Measurements from ENCODE around the gene NUDT9.
"Not testable (repeated sequence)": the region's sequence is repeated elsewhere in the genome, so short reads cannot be mapped to it uniquely, and the experiment has no call there.

NUDT9 gene

DNA sequence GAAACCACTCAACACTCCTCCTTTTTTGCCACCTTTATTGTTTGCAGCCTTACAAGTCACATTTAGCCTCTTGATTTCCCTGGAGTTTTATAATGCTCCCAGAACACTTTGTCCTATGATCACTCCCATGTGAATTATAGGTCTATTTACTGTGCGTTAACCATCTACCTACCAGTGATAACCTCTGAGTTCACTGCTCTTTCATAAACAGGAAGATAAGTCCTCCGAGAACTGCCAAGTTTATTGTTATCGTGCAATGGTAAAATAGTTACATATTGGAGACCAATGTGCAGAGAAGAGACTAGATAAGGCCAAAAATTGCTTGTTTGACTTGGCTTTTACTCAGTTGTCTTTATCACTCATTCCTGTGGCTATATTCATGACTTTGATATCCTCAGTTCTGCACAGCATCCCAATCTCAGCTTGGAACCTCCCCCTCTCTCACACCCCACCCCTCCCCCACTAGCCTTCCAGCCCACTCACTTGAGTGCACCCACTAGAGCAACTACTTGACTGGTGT lies 12.9 kb upstream of the NUDT9 start:
- no peak for DNase-seq (ENCODE audit: low read depth)

GRCh38 chr4:87410157-87410556 lies 12.2 kb upstream of the NUDT9 start:
- DNase-seq (ENCODE audit: low read depth): no peak

GRCh38 chr4:87410679-87411078 lies 11.7 kb upstream of the NUDT9 start:
- DNase-seq (ENCODE audit: low read depth): no peak

DNA sequence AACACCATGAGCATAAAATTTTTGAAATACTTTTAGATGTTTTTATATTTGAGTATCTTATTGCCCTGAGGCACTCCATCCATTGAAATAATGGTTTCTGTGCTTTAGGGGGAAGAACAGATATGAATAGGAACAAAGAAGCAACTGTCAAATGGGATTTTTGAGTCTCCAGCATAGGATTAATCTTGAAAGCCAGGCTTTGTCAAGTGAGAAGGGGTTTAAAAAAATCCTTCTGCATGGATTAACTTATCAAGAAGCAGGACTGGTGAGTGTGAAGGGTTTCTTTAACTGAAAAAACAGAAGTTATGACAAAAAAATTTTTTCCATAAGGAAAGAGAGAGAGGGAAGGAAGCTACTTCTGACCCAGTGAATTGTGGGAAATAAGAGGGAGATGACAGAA lies 7.6 kb upstream of the NUDT9 start:
- no peak for DNase-seq (ENCODE audit: low read depth)

DNA sequence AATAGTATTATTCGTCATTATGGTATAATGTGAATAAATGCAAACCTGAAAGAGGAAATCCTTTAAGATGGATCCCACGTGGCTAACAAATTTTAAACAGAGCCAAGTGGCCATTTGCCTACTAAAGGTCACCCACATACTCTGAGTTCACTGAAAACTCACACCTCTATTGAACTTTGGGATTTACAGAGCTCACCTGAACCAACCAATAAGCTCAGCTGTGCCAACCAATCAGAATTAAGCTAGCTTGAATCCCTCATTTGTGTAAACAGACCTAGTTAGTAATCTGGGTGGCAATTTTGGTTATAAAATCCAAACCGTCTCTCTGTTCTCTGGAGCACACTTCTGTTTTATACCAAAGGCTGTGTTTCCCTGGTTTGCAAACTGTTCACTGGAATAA lies 5.4 kb upstream of the NUDT9 start:
- no peak for DNase-seq (ENCODE audit: low read depth)

- not testable (repeated sequence) for DNase-seq (ENCODE audit: low read depth)
These were observed 4.0 kb upstream of the NUDT9 start for GRCh38 chr4:87418410-87418809.

- no peak for DNase-seq (ENCODE audit: low read depth)
These were observed 2.7 kb upstream of the NUDT9 start for GRCh38 chr4:87419578-87420249.

DNA sequence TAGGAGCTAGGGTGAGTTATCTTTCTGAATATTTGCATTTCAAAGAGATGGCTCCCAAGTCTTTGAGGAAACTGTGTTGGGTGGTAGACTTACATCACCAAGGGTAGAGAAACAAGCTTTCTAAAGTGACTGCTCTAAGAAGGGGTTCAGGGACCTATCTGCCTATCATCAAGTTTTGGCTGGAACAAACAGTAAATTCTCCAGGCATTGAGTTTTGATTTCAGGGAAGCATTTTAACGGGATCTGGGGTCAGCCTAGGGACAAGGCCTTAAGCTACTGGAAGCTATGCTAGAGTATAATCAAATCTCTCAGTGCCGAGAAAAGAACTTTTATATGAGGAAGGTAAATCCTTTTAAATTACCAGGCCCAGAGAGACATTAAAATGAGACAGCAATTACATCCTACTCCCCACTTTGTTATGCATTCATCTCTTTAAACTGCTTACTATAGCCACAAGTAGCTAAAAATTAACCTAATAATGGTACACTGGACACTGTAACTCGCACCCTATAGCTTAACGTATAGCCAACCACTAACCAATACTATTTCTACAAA lies 2.0 kb upstream of the NUDT9 start:
- DNase-seq (ENCODE audit: low read depth): no peak

DNA sequence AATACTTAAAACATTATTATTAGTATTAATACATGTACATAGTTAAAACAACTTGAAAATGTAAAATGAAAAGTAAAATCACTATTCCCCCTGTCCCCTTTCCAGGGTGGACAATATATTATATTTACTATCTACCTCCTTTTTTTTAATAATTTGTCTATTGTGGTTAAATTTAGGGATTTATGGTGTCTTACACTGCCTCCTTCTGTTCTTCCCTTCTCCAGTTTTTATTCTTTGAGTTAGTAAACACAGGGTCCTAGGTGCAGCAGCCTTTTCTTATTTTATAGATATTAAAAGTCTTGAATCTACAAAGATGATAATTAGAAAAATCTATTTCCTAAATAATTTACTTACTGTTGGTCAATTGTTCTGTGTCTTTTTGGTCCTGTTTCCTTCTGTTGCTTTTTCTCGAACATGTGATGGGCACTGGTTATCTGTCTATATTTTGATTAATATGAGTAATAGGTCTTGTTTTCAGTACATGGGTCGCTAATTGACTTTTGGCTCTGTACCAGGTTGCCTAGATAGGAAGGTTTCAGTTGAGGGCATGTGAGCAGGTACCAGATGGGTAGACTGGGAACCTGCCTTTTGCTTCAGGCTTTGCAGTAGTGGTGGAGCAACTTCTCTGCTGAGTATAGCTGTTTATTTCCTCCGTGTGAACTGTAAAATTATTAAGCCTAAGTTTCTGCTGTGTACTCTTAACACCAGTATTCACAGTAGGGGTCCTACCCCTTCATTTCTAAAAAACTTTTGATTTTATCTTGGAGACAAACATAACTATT lies 1.1 kb downstream of the NUDT9 start:
- no peak for DNase-seq (ENCODE audit: low read depth)

DNA sequence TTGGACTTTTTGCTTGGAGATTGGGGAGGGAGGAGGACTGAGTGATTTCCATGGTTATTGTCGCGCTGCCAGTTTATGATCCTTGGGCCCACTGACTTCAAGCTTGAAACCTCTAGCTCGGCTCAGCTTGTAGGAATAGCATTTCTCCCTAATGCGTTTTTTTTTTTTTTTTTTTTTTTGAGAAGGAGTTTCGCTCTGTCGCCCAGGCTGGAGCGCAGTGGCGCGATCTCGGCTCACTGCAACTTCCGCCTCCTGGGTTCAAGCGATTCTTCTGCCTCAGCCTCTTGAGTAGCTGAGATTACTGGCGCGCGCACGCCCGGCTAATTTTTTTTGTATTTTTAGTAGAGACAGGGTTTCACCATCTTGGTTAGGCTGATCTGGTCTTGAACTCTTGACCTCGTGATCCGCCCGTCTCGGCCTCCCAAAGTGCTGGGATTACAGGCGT lies 1.7 kb downstream of the NUDT9 start:
- DNase-seq (ENCODE audit: low read depth): not testable (repeated sequence)

DNA sequence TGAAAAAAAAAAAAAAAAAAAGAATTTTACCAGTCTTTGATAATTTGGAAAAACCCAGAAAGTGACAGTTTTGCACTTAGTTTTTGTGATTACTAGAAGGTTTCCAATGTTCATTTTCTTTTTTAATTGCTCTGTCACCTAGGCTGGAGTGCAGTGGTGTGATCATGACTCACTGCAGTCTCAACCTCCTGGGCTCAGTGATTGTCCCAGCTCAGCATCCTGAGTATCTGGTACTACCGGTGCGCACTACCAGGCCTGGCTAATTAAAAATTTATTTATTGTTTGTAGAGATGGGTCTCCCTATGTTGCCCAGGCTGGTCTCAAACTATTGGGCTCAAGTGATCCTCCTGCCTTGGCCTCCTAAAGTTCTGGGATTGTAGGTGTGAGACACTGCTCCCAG lies 3.3 kb downstream of the NUDT9 start:
- no peak for DNase-seq (ENCODE audit: low read depth)

GRCh38 chr4:87426865-87427517 lies 4.6 kb downstream of the NUDT9 start:
- no peak for DNase-seq (ENCODE audit: low read depth)

DNA sequence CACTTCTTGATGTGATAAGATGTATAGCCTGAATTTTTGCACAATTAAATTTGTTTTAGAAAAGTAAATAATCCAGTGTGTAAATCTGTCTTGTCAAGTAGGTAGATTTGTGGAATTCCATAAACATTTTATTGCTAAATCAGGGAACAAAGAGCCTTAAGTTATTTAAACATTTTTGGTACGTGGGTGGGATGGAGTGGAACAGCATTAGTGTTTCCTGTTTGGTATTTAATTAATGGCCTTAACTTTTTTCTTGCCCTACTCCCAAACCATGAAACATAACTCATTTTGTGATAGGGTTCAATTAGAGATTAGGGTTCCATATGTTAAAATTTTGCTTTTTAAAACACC lies 5.1 kb downstream of the NUDT9 start:
- no peak for DNase-seq (ENCODE audit: low read depth)

- DNase-seq (ENCODE audit: low read depth): no peak
These were observed 6.6 kb downstream of the NUDT9 start for GRCh38 chr4:87428979-87429378.

DNA sequence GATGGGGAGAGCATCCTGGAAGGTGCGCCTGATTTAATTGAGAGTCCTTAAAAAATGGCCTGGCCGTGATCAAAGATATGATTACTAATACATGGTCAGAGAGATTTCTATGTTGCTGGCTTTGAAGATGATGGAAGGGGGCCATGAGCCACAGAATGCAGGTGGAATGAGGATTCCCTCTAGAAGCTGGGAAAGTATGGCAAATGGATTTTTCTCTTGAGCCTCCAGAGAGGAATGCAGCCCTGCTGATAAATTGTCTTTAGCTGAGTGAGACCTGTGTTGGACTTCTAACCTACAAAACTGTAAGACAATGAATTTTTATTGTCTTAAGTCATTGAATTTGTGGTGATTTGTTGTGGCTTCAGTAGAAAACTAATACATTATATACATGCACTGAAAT lies 7.7 kb downstream of the NUDT9 start:
- DNase-seq (ENCODE audit: low read depth): no peak

DNA sequence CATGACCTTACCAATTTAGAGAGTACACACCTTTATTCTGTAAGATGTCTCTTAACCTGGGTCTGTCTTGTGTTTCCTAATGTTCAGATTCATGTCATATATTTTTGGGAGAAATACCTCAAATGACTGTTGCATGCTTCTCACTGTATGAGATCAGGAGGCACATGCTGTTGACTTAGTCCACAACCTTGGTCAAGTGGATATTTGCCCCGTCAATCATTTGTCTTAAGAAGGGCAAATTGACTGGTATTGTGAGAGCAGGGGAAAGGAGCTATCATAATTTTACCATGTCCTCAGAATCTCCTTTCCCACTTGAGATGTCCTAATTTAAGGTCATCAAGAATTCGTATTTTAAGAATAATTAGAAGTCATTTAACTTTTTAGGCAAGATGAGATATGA lies 11.0 kb downstream of the NUDT9 start:
- no peak for DNase-seq (ENCODE audit: low read depth)

- no peak for DNase-seq (ENCODE audit: low read depth)
These were observed 20.5 kb downstream of the NUDT9 start for GRCh38 chr4:87442889-87443288.

GRCh38 chr4:87444741-87445140 lies 22.4 kb downstream of the NUDT9 start:
- no peak for DNase-seq (ENCODE audit: low read depth)

DNA sequence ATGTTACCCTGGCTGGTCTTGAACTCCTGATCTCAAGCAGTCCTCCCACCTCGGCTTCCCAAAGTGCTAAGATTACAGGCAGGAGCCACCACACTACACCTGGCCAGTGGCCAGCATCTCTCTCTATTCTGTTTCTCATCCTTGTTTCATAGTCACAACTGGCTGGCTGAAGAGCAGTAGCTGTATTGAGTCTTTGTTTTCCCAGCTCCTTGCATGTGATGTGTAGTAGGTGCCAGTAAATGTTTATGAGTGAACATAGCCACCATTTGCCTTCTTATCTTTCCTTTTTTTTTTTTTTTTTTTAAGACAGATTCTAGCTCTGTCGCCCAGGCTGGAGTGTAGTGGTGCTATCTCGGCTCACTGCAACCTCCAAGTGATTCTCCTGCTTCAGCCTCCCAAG lies 23.6 kb downstream of the NUDT9 start:
- no peak for DNase-seq (ENCODE audit: low read depth)

DNA sequence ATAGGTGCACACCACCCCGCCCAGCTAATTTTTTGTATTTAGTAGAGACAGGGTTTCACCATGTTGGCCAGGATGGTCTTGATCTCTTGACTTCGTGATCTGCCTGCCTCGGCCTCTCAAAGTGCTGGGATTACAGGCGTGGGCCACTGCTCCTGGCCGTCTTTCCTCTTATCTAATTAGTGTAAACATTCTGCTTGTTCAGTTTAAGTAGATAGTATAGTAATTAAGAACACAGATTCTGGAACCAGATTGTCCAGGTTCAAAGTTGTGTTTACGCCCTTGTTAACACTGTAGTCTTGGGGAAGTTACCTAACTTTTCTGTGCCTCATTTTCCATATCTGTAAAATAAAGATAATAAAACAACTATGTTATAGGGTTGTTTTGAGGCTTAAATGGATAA lies 24.0 kb downstream of the NUDT9 start:
- not testable (repeated sequence) for DNase-seq (ENCODE audit: low read depth)

- no peak for DNase-seq (ENCODE audit: low read depth)
These were observed 29.2 kb downstream of the NUDT9 start for GRCh38 chr4:87451537-87451936.

- DNase-seq (ENCODE audit: low read depth): no peak
These were observed 36.5 kb downstream of the NUDT9 start for GRCh38 chr4:87458913-87459312.

GRCh38 chr4:87461281-87461700 lies 38.9 kb downstream of the NUDT9 start:
- DNase-seq (ENCODE audit: low read depth): peak; percentile 17
